Endodermal cell (in vitro differentiated cells): Measurements from ENCODE around the gene MAPKAPK3. TPM values are rescaled to one million over a fixed set of nuclear protein-coding genes. Genes with fewer than 3 reads are reported as not detected.
A peak's percentile ranks its signal among the peaks of the same experiment; 100 is the strongest.

Source experiments
- DNase-seq: peaks from one replicate; pipeline ENCODE4 v3.0.0-alpha.2; 2017
- H3K27ac ChIP-seq: 2 replicates; pipeline ENCODE4 v1.5.1; 2013; ENCODE audit warnings: mild to moderate bottlenecking, low read depth, low read length, moderate library complexity
- H3K27me3 ChIP-seq: 2 replicates; pipeline ENCODE4 v1.6.1; 2013; ENCODE audit warnings: mild to moderate bottlenecking, low read length, moderate library complexity; ENCODE audit not compliant: insufficient read depth, control insufficient read depth, poor library complexity, severe bottlenecking
- H3K36me3 ChIP-seq: 2 replicates; pipeline ENCODE4 v1.7.0; 2013; ENCODE audit warnings: mild to moderate bottlenecking, low read length, moderate library complexity; ENCODE audit not compliant: control insufficient read depth, insufficient read depth
- H3K4me1 ChIP-seq: one replicate; pipeline ENCODE4 v1.7.0; 2013; ENCODE audit warnings: low read length; ENCODE audit not compliant: control insufficient read depth, insufficient read depth
- H3K4me3 ChIP-seq: 2 replicates; pipeline ENCODE4 v1.5.1; 2013; ENCODE audit warnings: mild to moderate bottlenecking, low read length, moderate library complexity
- H3K9ac ChIP-seq: 2 replicates; pipeline ENCODE4 v1.6.1; 2013; ENCODE audit warnings: mild to moderate bottlenecking, low read length, moderate library complexity; ENCODE audit not compliant: poor library complexity, severe bottlenecking; ENCODE audit errors: extremely low read depth
- H3K9me3 ChIP-seq: 2 replicates; pipeline ENCODE4 v1.6.1; 2013; ENCODE audit warnings: mild to moderate bottlenecking, low read length, moderate library complexity; ENCODE audit not compliant: control insufficient read depth
- H3K27ac Mint-ChIP-seq: 2 replicates; pipeline ENCODE4 v1.8.0; 2020; ENCODE audit warnings: mixed read lengths
- H3K27me3 Mint-ChIP-seq: 2 replicates; pipeline ENCODE4 v1.8.0; 2021; ENCODE audit warnings: mild to moderate bottlenecking, mixed read lengths; ENCODE audit not compliant: insufficient read depth
- H3K36me3 Mint-ChIP-seq: 2 replicates; pipeline ENCODE4 v1.8.0; 2020; ENCODE audit warnings: low read depth, mixed read lengths
- H3K4me1 Mint-ChIP-seq: 2 replicates; pipeline ENCODE4 v1.8.0; 2020; ENCODE audit warnings: mixed read lengths
- H3K4me3 Mint-ChIP-seq: 2 replicates; pipeline ENCODE4 v1.8.0; 2020; ENCODE audit warnings: mild to moderate bottlenecking, moderate library complexity, mixed read lengths
- H3K9me3 Mint-ChIP-seq: 2 replicates; pipeline ENCODE4 v1.8.0; 2020; ENCODE audit warnings: mild to moderate bottlenecking, mixed read lengths
- CTCF ChIP-seq: fragments of 200-600 bp; sonication (generic); conservative IDR thresholded peaks from 2 replicates; pipeline ENCODE4 v1.5.0; 2021; ENCODE audit warnings: antibody characterized with exemption, mild to moderate bottlenecking
- WGBS, 2 experiments: methylation state at CpG; one replicate each; pipeline versions ENCODE4 v1.1.5 to v1.1.7; 2013; ENCODE audit warnings: missing lambda C conversion rate in 2 of 2, mixed read lengths in 1 of 2; ENCODE audit not compliant: insufficient coverage in 1 of 2, insufficient read length in 1 of 2; 5-methylcytosine and 5-hydroxymethylcytosine counted together
- total RNA-seq, 2 donors: library from RNA; stranded (reverse); fragmentation: NEBNext Ultra II Directional in 1 of 2; extraction: Animal tissue kit (Norgen Biotek cat#: 25700) in 1 of 2; gene quantifications; 2 replicates in 1 of 2; 3 replicates in 1 of 2; pipeline ENCODE4 v1.2.1, GENCODE V29; 2021

Gene MAPKAPK3
- total RNA-seq, 2 donors from 2014 or later = 37.2 to 39.7 TPM

GRCh38 chr3:50626401-50626800 is 9.4 kb downstream of the MAPKAPK3 start:
- Mint-ChIP-seq H3K4me1 (peaks cover 35% of the 10 kb centered on the region), H3K27me3 (no peaks in the 10 kb centered on the region)

GRCh38 chr3:50627407-50628051 is 10.6 kb downstream of the MAPKAPK3 start:
- H3K9ac ChIP-seq = no peak overlapping the region
- H3K4me3 ChIP-seq = no peak overlapping the region
- H3K36me3 ChIP-seq = no peaks in the 10 kb centered on the region
- no peak overlapping the region for H3K27ac Mint-ChIP-seq
- H3K27ac ChIP-seq = no peak overlapping the region
- H3K4me3 Mint-ChIP-seq = no peak overlapping the region
- H3K9me3 ChIP-seq = no peaks in the 10 kb centered on the region
- no peaks in the 10 kb centered on the region for H3K9me3 Mint-ChIP-seq
- peak; percentile 91 for DNase-seq
- H3K4me1 ChIP-seq = peaks cover 20% of the 10 kb centered on the region
- no peaks in the 10 kb centered on the region for H3K27me3 ChIP-seq
- no peaks in the 10 kb centered on the region for H3K27me3 Mint-ChIP-seq
- WGBS, 2 experiments = 47 to 56% methylated on average over 5 to 6 of the region's 6 CpGs
- TF ChIP-seq CTCF = peak; percentile 79
- no peaks in the 10 kb centered on the region for H3K36me3 Mint-ChIP-seq
- peaks cover 34% of the 10 kb centered on the region for H3K4me1 Mint-ChIP-seq

More at GRCh38 chr3:50626401-50626800, 9.4 kb downstream of the MAPKAPK3 start:
- no peaks in the 10 kb centered on the region for H3K9me3 ChIP-seq
- Mint-ChIP-seq H3K4me3 (no peak overlapping the region), H3K9me3 (no peaks in the 10 kb centered on the region), H3K27ac (no peak overlapping the region), H3K36me3 (no peaks in the 10 kb centered on the region)
- H3K9ac ChIP-seq = no peak overlapping the region
- H3K4me1 ChIP-seq = peaks cover 23% of the 10 kb centered on the region
- WGBS, 2 experiments = 77 to 92% methylated on average over 2 to 3 of the region's 3 CpGs
- no peak overlapping the region for H3K4me3 ChIP-seq
- no peak for TF ChIP-seq CTCF
- H3K27ac ChIP-seq = no peak overlapping the region
- H3K36me3 ChIP-seq = no peaks in the 10 kb centered on the region
- H3K27me3 ChIP-seq = no peaks in the 10 kb centered on the region
- no peak for DNase-seq

GRCh38 chr3:50628601-50629000 is 11.7 kb downstream of the MAPKAPK3 start:
- Mint-ChIP-seq H3K9me3 (no peaks in the 10 kb centered on the region), H3K4me1 (peaks cover 30% of the 10 kb centered on the region), H3K4me3 (no peak overlapping the region), H3K27me3 (no peaks in the 10 kb centered on the region), H3K27ac (no peak overlapping the region), H3K36me3 (no peaks in the 10 kb centered on the region)
- Histone ChIP-seq H3K9ac (no peak overlapping the region), H3K4me1 (peaks cover 11% of the 10 kb centered on the region), H3K36me3 (no peaks in the 10 kb centered on the region), H3K4me3 (no peak overlapping the region), H3K27ac (no peak overlapping the region), H3K27me3 (no peaks in the 10 kb centered on the region), H3K9me3 (no peaks in the 10 kb centered on the region)
- 93 to 100% methylated on average over 3 of the region's 3 CpGs for WGBS, 2 experiments
- no peak for DNase-seq
- TF ChIP-seq CTCF = no peak
